Suprapubic skin (tissue), 4 donors: ENCODE measurements around the gene PLEKHF1. TPM values are rescaled to one million over a fixed set of nuclear protein-coding genes. Genes with fewer than 3 reads are reported as not detected.

ENCODE experiments used
- DNase-seq, 2 donors: peaks; one replicate each; pipeline ENCODE4 v3.0.0-alpha.2; 2019; ENCODE audit warnings: low spot score in 2 of 2
- H3K27ac ChIP-seq: fragments of 200-600 bp; sonication (generic); one replicate; pipeline ENCODE4 v1.5.1; 2019
- H3K27me3 ChIP-seq: fragments of 200-600 bp; sonication (generic); one replicate; pipeline ENCODE4 v1.5.1; 2019
- H3K36me3 ChIP-seq: fragments of 200-600 bp; sonication (generic); one replicate; pipeline ENCODE4 v1.5.1; 2019
- H3K4me1 ChIP-seq: fragments of 200-600 bp; sonication (generic); one replicate; pipeline ENCODE4 v1.5.1; 2019
- H3K4me3 ChIP-seq: fragments of 200-600 bp; sonication (generic); one replicate; pipeline ENCODE4 v1.5.1; 2019; ENCODE audit warnings: mild to moderate bottlenecking
- H3K9me3 ChIP-seq: fragments of 200-600 bp; sonication (generic); one replicate; pipeline ENCODE4 v1.5.1; 2019
- EP300 ChIP-seq: sonication (generic); formaldehyde crosslinking; IDR thresholded peaks from one replicate; pipeline ENCODE4 v1.6.1; 2017; ENCODE audit warnings: antibody characterized with exemption
- POLR2A ChIP-seq, 2 donors: fragments of 450-650 bp; IDR thresholded peaks; one replicate each; pipeline ENCODE4 v1.6.1; 2017; ENCODE audit warnings: antibody characterized with exemption in 2 of 2, mild to moderate bottlenecking in 2 of 2, moderate library complexity in 2 of 2
- POLR2AphosphoS5 ChIP-seq, 3 donors: sonication (generic); formaldehyde crosslinking; IDR thresholded peaks; one replicate each; pipeline ENCODE4 v1.6.1; 2017; ENCODE audit warnings: antibody characterized with exemption in 3 of 3
- WGBS: methylation state at CpG from one replicate; pipeline ENCODE4 v1.1.5; 2018; 5-methylcytosine and 5-hydroxymethylcytosine counted together
- total RNA-seq, 4 donors: library from RNA; depleted of rRNA; stranded (reverse); fragments of >200 nt; gene quantifications; one replicate each; pipeline ENCODE4 v1.1.0, GENCODE V29; 2016
- TF ChIP-seq, protein P1 (sequence below), 2 donors: fragments of 200-600 bp in 1 of 2; fragments of 450-650 bp in 1 of 2; sonication (generic) in 1 of 2; IDR thresholded peaks; one replicate each; pipeline ENCODE4 v1.5.1; 2016 to 2019; ENCODE audit warnings: antibody characterized with exemption in 2 of 2, mild to moderate bottlenecking in 1 of 2, moderate library complexity in 1 of 2

PLEKHF1 gene
- total RNA-seq, 4 donors from 2014 or later = 4.5 to 18.8 (median 9.7) TPM

DNA sequence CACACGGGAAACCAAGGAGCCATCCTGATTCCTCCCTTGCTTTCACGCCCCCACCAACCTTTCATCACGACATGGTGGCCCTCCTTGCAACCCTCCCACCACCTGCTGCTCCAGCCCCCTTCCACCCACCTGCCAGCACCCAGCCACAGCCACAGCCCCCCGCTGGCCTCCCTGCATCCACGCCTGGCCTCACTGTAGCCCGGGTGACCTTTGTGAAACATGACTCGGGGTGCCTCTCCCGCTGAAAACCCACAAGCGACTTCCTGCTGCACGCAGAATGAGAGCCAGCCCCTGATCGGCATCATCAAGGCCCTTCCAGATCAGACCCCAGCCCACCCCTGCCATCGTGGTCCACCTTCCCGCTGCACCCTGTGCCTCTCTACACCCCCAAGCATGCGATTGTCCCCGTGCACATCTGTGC lies 44.3 kb upstream of the PLEKHF1 start:
- 63% methylated on average over 15 of the region's 15 CpGs for WGBS
- no peaks in the 10 kb centered on the region for H3K4me1 ChIP-seq
- DNase-seq = no peak
- peaks cover 8% of the 10 kb centered on the region for H3K36me3 ChIP-seq
- H3K27ac ChIP-seq = no peak overlapping the region
- H3K4me3 ChIP-seq = no peak overlapping the region
- TF ChIP-seq POLR2A (IDR thresholded peaks at IDR 0.05) (no peak), POLR2AphosphoS5 (IDR thresholded peaks at IDR 0.05) (no peak), EP300 (no peak)
- TF ChIP-seq, protein P1, sequence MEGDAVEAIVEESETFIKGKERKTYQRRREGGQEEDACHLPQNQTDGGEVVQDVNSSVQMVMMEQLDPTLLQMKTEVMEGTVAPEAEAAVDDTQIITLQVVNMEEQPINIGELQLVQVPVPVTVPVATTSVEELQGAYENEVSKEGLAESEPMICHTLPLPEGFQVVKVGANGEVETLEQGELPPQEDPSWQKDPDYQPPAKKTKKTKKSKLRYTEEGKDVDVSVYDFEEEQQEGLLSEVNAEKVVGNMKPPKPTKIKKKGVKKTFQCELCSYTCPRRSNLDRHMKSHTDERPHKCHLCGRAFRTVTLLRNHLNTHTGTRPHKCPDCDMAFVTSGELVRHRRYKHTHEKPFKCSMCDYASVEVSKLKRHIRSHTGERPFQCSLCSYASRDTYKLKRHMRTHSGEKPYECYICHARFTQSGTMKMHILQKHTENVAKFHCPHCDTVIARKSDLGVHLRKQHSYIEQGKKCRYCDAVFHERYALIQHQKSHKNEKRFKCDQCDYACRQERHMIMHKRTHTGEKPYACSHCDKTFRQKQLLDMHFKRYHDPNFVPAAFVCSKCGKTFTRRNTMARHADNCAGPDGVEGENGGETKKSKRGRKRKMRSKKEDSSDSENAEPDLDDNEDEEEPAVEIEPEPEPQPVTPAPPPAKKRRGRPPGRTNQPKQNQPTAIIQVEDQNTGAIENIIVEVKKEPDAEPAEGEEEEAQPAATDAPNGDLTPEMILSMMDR (IDR thresholded peaks at IDR 0.05) = no peak
- no peaks in the 10 kb centered on the region for H3K9me3 ChIP-seq
- H3K27me3 ChIP-seq = no peaks in the 10 kb centered on the region

DNA sequence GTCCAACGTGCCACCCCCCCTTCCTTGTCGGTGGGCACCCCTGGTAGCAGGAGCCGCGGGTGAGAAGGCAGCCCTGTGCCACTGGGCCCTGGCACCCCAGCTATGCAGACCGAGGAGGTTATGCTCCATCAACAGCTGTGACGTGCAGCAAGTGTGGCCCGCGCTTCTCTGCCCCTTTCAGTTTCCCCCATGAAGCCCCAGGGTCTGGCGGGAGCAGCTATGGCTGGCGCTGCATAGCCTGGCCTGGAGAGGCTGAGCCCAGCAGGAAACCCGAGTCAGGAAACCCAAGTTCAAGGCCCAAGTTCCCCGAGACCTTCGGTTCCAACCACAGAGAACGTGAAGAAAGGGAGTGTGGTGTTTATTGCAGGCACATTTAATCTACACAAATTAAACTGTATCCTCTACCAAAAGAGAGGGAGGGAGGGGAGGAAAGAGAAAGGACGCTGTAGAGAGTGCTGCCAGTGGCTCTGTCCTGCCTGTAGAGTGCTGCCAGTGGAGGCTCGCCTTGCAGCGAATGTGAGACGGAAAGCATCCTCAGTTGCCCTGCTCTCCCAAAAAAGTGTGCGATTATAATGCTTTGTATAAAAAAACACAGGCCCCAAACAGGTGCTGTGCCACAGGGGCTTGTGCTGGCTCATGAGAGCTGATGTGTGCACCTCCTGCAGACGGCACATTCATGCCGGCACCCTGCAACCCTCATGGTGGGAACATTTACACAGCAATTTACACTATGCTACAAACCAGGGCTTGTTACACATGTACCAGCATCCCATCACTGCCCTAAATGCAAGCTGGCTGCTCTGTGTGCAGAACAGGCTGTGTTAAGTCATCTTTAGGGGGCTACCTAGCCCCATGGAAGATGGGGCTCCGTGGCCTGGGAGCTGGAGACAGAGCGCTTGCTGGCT lies 42.8 kb upstream of the PLEKHF1 start:
- no peaks in the 10 kb centered on the region for H3K36me3 ChIP-seq
- no peak overlapping the region for H3K4me3 ChIP-seq
- DNase-seq = no peak
- H3K4me1 ChIP-seq = no peaks in the 10 kb centered on the region
- WGBS = 76% methylated on average over 13 of the region's 23 CpGs
- no peak overlapping the region for H3K27ac ChIP-seq
- H3K9me3 ChIP-seq = no peaks in the 10 kb centered on the region
- H3K27me3 ChIP-seq = no peaks in the 10 kb centered on the region
- TF ChIP-seq EP300 (no peak), POLR2AphosphoS5 (IDR thresholded peaks at IDR 0.05) (no peak), POLR2A (IDR thresholded peaks at IDR 0.05) (no peak)
- TF ChIP-seq, protein P1 (IDR thresholded peaks at IDR 0.05) = no peak

DNA sequence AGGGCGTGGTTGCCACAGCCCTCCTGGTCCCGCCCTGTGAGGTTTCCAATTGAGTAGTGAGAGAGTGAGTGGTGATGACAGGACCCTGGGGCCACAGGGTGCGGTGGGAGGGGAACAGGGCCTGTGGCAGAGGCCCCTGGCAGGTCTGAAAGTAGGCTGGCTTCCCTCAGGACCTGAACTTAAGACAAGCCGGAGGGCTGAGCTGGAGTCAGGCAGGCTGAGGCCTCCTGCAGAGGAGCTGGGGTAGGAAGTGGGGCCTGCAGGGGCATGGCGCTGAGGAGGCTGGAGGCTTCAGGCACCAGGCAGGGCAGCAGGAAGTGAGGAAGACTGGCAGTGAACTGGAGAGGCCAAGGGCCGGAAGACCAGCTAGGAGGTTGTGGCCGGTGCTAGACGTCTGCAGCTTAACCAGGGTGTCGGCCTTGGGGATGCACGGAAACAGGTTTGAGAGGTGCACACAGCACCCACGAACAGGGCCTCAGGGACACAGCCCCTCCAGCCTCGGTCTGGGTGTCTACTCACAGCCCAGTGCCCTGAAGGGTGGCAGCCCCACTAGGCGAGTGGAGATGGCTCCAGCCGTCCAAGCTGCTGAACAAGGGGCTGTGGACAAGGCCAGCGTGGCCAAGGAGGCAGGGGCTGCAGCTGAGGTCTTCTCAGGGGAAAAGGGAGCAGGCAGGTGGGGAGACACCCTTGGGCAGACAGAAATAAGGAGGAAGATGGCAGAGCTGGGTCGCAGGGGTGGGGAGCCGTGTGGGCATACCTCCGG lies 41.4 kb upstream of the PLEKHF1 start:
- TF ChIP-seq POLR2AphosphoS5 (IDR thresholded peaks at IDR 0.05) (no peak), EP300 (no peak), POLR2A (IDR thresholded peaks at IDR 0.05) (no peak)
- TF ChIP-seq, protein P1 (IDR thresholded peaks at IDR 0.05) = no peak
- WGBS = 69% methylated on average over 16 of the region's 18 CpGs
- Histone ChIP-seq H3K36me3 (no peaks in the 10 kb centered on the region), H3K27me3 (no peaks in the 10 kb centered on the region), H3K9me3 (no peaks in the 10 kb centered on the region), H3K4me1 (no peaks in the 10 kb centered on the region), H3K27ac (no peak overlapping the region), H3K4me3 (no peak overlapping the region)
- no peak for DNase-seq

DNA sequence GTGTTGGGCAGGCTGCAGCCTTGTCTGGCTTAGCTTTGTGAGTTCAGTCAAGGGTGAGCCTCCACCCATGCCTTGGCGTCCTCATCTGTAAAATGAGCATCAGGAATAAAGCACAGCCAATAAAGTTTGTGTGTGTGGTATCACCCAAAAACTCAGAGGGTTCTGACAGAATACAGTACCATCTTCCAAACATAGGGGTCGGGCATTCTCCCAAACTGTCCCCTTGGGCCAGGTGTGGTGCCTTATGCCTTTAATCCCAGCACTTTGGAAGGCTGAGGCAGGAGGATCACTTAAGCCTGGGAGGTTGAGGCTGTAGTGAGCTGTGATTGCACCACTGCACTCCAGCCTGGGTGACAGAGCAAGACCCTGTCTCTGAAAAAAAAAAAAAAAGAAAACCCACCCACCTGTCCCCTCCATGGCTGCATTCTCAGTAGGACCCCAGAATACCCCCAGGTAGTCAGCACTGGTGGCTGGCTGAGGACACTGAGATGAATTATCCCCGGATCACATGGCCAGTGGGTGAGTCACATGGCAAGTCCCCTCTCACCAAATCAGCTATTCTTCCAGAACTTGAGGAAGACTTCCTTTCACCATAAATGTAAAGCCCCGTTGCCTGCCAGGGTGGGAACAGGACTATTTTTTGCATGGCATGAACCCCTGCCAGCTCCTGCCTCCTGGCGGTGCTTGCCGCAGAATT lies 40.6 kb upstream of the PLEKHF1 start:
- no peak for TF ChIP-seq EP300
- TF ChIP-seq, protein P1 (IDR thresholded peaks at IDR 0.05) = no peak
- no peak for TF ChIP-seq POLR2A (IDR thresholded peaks at IDR 0.05)
- no peak for TF ChIP-seq POLR2AphosphoS5 (IDR thresholded peaks at IDR 0.05)
- Histone ChIP-seq H3K9me3 (no peaks in the 10 kb centered on the region), H3K4me3 (no peak overlapping the region), H3K27ac (no peak overlapping the region), H3K27me3 (no peaks in the 10 kb centered on the region), H3K36me3 (no peaks in the 10 kb centered on the region), H3K4me1 (no peaks in the 10 kb centered on the region)
- WGBS = 54% methylated on average over 6 of the region's 6 CpGs
- no peak for DNase-seq
